Kidney (tissue), 14 donors: ENCODE measurements around the gene DBP. TPM values are rescaled to one million over a fixed set of nuclear protein-coding genes. Genes with fewer than 3 reads are reported as not detected.

Experiments
- DNase-seq, 5 donors: peaks; one replicate each; pipeline ENCODE4 v3.0.0-alpha.2; 2013 to 2020
- FAIRE-seq: peaks from 2 replicates; lab custom pipeline; 2012; peaks lifted over from hg19 to GRCh38; lab: Jason Lieb, UNC
- H3K27ac ChIP-seq, 2 donors: one replicate each; pipeline ENCODE4 v1.7.0; 2013; ENCODE audit warnings: low read depth in 2 of 2, low read length in 2 of 2, inconsistent platforms in 1 of 2
- H3K27me3 ChIP-seq: one replicate; pipeline ENCODE4 v1.7.1; 2013; ENCODE audit warnings: low read length, inconsistent platforms; ENCODE audit not compliant: control insufficient read depth, insufficient read depth
- H3K36me3 ChIP-seq, 3 donors: one replicate each; pipeline versions ENCODE4 v1.7.0 to v1.7.1; 2013; ENCODE audit warnings: low read length in 3 of 3, control low read depth in 1 of 3, inconsistent platforms in 1 of 3; ENCODE audit not compliant: insufficient read depth in 3 of 3, control insufficient read depth in 2 of 3
- H3K4me1 ChIP-seq, 3 donors: one replicate each; pipeline versions ENCODE4 v1.7.0 to v1.7.1; 2013; ENCODE audit warnings: low read length in 3 of 3, inconsistent platforms in 1 of 3, low read depth in 1 of 3; ENCODE audit not compliant: control insufficient read depth in 2 of 3, insufficient read depth in 2 of 3
- H3K4me3 ChIP-seq, 3 donors: one replicate each; pipeline versions ENCODE4 v1.7.0 to v1.8.1; 2013; ENCODE audit warnings: low read length in 3 of 3, control low read depth in 1 of 3, inconsistent platforms in 1 of 3
- H3K9ac ChIP-seq, 3 donors: one replicate each; pipeline versions ENCODE4 v1.7.0 to v1.7.1; 2013; ENCODE audit warnings: low read length in 3 of 3, control low read depth in 1 of 3, inconsistent platforms in 1 of 3
- H3K9me3 ChIP-seq, 3 donors: one replicate each; pipeline versions ENCODE4 v1.7.0 to v1.7.1; 2013; ENCODE audit warnings: low read length in 3 of 3, control low read depth in 1 of 3, inconsistent platforms in 1 of 3; ENCODE audit not compliant: control insufficient read depth in 2 of 3, insufficient read depth in 1 of 3
- CTCF ChIP-seq: IDR thresholded peaks from 3 replicates; pipeline ENCODE4 v1.5.1; 2012; ENCODE audit warnings: mild to moderate bottlenecking, moderate library complexity, borderline replicate concordance; ENCODE audit not compliant: insufficient read depth; ENCODE audit errors: extremely low read depth
- intact Hi-C: fragments of 100-400 bp; cut with DNase I; formaldehyde crosslinking; loops from one replicate; pipeline ENCODE4 v1.11.1; 2022
- polyA plus RNA-seq: library from polyadenylated mRNA; stranded (reverse); fragments of 350-450 nt; fragmentation: Illumina TruSeq; extraction: RNeasy Lipid Tissue Mini Kit (QIAGEN cat#74804); gene quantifications from one replicate; pipeline ENCODE4 v1.2.3, GENCODE V29; 2014; ENCODE audit warnings: low read depth, low replicate concordance; ENCODE audit not compliant: insufficient read depth
- total RNA-seq: library from RNA; stranded (reverse); fragmentation: NEBNext Ultra II Directional; extraction: Animal tissue kit (Norgen Biotek cat#: 25700); gene quantifications from one replicate; pipeline ENCODE4 v1.2.1, GENCODE V29; 2021
- donor health status: control.
- donor health status: control.
- donor health status: control.
- donor health status: control.
- donor health status: control.
- donor health status: DM: yes; HTN: yes; CAD: no.
- donor health status: Normal renal cell carcinoma (clear cell type).

Gene DBP
- total and polyA plus RNA-seq, 2 donors from 2014 or later: 14.5 to 20.4 TPM

- Histone ChIP-seq H3K9ac (no peak overlapping the region), H3K4me1 (no peaks in the 10 kb centered on the region), H3K9me3 (no peaks in the 10 kb centered on the region), H3K27me3 (no peaks in the 10 kb centered on the region), H3K36me3 (no peaks in the 10 kb centered on the region), H3K4me3 (no peak overlapping the region), H3K27ac (no peak overlapping the region)
- DNase-seq (no peak), FAIRE-seq (no peak)
- no peak for TF ChIP-seq CTCF
- intact Hi-C loops: no loop called here
Observed at GRCh38 chr19:48596679-48597465, 40.3 kb downstream of the DBP start.

- H3K9ac ChIP-seq: no peak overlapping the region
- no peak overlapping the region for H3K4me3 ChIP-seq
- intact Hi-C loops: no loop called here
- no peaks in the 10 kb centered on the region for H3K9me3 ChIP-seq
- no peak overlapping the region for H3K27ac ChIP-seq
- FAIRE-seq: no peak
- H3K4me1 ChIP-seq: no peaks in the 10 kb centered on the region
- no peak for DNase-seq
- TF ChIP-seq CTCF: no peak
- H3K27me3 ChIP-seq: no peaks in the 10 kb centered on the region
- no peaks in the 10 kb centered on the region for H3K36me3 ChIP-seq
Observed at GRCh38 chr19:48596237-48596636, 40.9 kb downstream of the DBP start.

GRCh38 chr19:48595833-48596232 is 41.3 kb downstream of the DBP start:
- intact Hi-C loops: no loop called here
- Histone ChIP-seq H3K36me3 (no peaks in the 10 kb centered on the region), H3K9me3 (no peaks in the 10 kb centered on the region), H3K4me1 (no peaks in the 10 kb centered on the region), H3K9ac (no peak overlapping the region), H3K27ac (no peak overlapping the region), H3K27me3 (no peaks in the 10 kb centered on the region), H3K4me3 (no peak overlapping the region)
- DNase-seq (no peak), FAIRE-seq (no peak)
- no peak for TF ChIP-seq CTCF
